Activated naive CD8-positive, alpha-beta T cell treated with anti-CD3 and anti-CD28 coated beads, Interleukin-2, amount 50 U/mL, for 16 hours (primary cell): ENCODE results near the gene PLD4.
"Not testable (repeated sequence)": the region's sequence is repeated elsewhere in the genome, so short reads cannot be mapped to it uniquely, and the experiment has no call there.

Experiments
- DNase-seq: peaks from one replicate; pipeline ENCODE4 v3.0.0-alpha.2; 2020; ENCODE audit warnings: low read depth, low spot score

The PLD4 gene

DNA sequence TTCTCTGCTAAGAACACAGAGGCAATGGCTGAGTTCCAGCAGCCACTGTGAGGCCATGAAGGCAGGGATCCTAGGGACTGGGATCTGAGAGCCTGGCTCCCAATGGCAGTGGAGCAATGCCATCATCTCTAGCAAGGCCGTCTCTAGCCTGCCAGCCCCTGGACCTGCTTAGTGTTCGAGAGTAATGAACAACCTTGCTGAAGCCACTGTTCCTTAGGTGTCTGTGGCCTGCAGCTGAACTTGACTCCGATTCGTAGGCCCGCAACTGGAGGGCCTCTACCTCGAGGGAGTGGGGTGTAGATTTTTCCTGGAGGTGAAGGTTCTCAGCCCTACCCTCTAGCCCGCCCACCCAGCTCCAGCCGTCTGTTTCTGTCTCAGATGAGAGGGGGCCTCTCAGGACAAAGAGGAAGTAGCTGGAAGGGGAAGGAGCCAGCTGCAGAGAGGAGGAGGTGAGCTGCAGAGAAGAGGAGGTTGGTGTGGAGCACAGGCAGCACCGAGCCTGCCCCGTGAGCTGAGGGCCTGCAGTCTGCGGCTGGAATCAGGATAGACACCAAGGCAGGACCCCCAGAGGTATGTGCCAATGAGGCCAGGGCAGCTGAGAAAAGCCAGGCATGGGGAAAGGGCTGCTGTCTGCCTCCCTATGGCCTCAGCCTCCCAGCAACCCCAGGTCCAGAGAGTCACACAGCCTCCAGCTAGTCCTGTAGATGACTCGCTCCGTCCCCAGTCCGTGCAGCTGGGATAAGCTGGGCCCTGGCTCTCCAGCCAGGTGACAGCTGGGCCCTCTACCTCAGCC lies at the start of gene PLD4:
PLD4 (plus strand) TSS at position 459 of the 793 bp plus-strand sequence. CDS start 2,262 bp downstream, outside the sequence.
- DNase-seq, result no peak

- no peak for DNase-seq
These were observed 49.3 kb upstream of the PLD4 start for GRCh38 chr14:104875412-104875751.

- no peak for DNase-seq
These were observed 48.9 kb upstream of the PLD4 start for GRCh38 chr14:104875811-104876210.

DNA sequence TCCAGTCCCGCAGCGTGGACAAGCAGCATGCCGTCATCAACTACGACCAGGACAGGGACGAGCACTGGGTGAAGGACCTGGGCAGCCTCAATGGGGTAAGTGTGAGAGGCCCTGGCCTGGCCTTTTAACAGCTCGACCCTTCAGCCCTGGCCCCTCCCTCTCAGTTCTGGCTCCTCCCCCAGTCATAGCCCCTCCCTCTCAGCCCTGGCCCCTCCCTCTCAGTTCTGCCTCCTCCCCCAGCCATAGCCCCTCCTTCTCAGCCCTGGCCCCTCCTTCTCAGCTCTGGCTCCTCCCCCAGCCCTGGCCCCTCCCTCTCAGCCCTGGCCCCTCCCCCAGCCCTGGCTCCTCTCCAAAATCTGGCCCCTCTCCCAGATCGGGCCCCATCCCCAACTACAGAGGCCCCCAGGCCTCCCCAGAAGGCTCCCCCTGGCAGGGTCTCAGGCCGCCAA lies 48.4 kb upstream of the PLD4 start:
- DNase-seq, result no peak

DNA sequence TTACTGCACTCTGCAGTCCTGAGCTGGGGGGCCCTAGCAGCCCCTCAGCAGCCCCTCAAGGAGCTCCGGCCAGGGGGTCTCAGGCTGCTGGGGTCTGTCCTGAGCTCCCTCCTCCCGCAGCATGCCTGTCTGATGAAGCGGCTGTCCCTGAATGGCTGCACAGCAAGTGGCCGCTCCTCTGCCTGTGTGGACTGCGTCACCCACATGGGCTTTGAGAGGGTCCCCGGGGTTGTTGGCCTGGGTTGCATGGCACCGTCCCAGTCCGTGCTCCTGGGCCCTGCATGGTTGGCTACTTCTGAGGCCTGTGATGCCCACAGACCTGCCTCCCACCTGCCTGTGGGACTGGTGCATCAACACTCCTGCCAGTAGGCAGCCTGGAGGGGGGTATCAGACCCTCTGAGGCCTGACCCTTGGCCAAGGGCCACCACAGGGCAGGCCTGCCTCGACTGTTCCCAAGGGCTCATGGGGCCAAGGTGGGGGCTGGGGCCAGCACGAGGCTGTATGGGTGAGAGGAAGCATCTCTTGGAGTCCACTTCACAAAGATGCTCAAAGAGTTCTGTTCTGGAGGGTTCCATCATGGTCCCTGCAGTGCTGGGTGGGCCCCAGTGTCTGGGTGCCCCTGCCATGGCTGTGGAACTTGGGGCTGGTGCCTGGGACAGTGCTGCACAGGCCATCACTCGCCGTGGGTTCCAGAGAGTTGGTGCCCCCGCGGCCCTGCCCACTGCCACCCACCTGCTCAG lies 47.4 kb upstream of the PLD4 start:
- no peak for DNase-seq

GRCh38 chr14:104877806-104878550 lies 46.7 kb upstream of the PLD4 start:
- DNase-seq, result no peak

GRCh38 chr14:104878582-104878981 lies 46.1 kb upstream of the PLD4 start:
- DNase-seq, result no peak

GRCh38 chr14:104879201-104879982 lies 45.3 kb upstream of the PLD4 start:
- no peak for DNase-seq

DNA sequence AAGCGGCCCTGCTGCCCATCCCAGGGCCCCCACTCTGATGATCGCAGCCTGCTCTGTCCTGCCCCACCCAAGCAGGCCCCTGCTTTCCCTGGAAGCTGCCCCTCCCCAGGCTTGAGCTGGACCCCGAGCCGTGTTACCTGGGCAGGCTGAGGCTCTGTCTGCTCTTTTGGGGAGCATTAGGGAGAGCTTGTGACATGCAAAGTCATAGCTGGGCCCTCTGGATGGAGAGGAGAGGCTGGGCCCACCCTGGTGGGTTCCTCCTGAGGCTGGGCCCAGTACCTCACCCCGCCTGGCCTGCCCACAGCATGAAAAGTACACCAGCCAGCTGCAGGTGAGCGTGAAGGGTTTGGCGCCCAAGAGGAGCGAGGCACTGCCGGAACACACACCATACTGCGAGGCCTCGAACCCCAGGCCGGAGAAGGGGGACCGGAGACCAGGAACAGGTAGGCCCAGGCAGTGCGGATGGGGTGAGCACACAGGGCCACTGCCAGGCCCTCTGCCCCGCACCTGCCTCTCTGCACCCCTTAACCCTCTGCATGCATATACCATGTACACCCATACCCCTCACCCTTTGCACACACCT lies 44.6 kb upstream of the PLD4 start:
- no peak for DNase-seq

DNA sequence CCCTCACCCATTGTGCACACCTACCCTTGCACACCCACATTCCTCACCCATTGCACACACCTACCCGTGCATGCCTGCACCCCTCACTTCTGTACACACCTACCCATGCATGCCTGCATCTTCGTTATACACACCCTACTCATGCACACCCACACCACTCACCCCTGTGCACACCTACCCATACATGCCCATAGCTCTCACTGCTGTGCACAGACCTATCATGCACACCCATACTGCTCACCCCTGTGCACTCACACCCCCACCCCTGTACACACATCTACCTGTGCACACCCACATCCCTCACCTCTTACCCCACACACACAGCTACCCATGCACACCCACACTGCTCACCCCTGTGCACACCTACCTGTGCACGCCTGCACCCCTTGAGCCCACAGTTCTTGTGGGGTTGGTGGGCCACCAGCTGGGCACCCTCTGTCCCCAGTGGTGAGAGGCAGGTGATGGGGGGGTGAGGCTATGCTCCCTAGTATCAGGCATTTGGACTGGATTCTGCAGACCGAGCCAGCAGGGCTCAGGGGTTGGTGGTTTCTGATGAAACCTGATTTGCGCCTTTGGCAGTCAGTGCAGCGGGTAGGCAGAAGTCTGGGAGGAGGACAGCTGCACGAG lies 44.0 kb upstream of the PLD4 start:
- DNase-seq, result no peak

- no peak for DNase-seq
These were observed 43.2 kb upstream of the PLD4 start for GRCh38 chr14:104881369-104881979.

- DNase-seq, result no peak
These were observed 42.2 kb upstream of the PLD4 start for GRCh38 chr14:104882325-104882973.

- no peak for DNase-seq
These were observed 41.6 kb upstream of the PLD4 start for GRCh38 chr14:104882991-104883660.

- DNase-seq, result no peak
These were observed 40.9 kb upstream of the PLD4 start for GRCh38 chr14:104883681-104884361.

- DNase-seq, result not testable (repeated sequence)
These were observed 40.3 kb upstream of the PLD4 start for GRCh38 chr14:104884381-104884780.

DNA sequence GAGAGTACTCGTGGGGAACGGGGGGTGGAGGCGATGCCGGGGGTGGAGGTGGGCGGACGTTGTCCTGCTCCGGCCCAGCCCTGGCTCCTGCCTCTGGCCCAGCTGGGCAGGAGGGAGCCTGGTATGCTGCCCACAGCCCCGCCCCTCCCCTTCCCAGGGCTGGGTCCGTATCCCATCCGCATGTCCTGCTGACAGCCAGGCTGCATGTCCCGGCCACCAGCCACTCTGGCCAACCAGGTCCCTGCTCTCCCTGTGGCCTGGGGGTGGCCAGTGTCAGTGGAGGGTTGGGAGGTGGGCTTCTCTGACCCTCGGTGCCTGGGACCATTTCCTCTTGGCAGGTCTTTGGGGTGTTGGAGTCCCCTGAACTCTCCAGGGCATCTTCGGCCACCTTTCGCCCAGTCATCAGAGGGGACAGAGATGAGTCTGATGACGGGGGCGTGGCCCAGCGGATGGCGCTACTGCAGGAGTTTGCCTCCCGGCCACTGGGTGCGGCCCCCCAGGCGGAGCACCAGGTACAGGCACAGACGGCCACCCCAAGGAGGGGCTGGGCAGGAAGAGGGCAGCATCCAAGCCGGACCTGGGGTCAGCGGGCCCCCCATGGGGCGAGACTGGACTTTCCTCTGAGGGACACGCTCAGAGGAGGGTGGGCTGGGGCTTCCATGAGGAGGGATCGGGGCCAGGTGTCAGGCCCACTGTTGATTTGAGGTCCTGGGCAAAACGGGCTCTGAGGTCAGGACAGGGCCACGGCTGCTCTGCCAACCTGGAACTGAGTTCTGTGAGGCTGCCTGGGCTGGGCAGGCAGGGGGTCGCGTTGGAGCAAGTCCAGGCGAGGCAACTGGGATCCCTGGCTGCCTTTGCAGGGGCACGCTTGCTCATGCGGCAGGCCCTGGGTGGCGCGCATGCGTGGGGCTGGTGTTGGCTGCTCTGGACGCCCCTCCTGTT lies 39.4 kb upstream of the PLD4 start:
- no peak for DNase-seq

GRCh38 chr14:104885973-104886689 lies 38.5 kb upstream of the PLD4 start:
- no peak for DNase-seq
